IPS-18a (cell line): ENCODE measurements around the gene UBAC2.

Experiments used
- H3K27ac ChIP-seq: one replicate; pipeline ENCODE4 v1.5.1; 2013; ENCODE audit warnings: low read length
- H3K27me3 ChIP-seq: one replicate; pipeline ENCODE4 v1.6.1; 2013; ENCODE audit warnings: mild to moderate bottlenecking, low read length; ENCODE audit not compliant: control insufficient read depth, insufficient read depth
- H3K36me3 ChIP-seq: one replicate; pipeline ENCODE4 v1.6.1; 2013; ENCODE audit warnings: low read depth, low read length; ENCODE audit not compliant: control insufficient read depth
- H3K4me1 ChIP-seq: one replicate; pipeline ENCODE4 v1.6.1; 2013; ENCODE audit warnings: low read depth, low read length; ENCODE audit not compliant: control insufficient read depth
- H3K4me3 ChIP-seq: one replicate; pipeline ENCODE4 v1.5.1; 2013; ENCODE audit warnings: low read length
- H3K9ac ChIP-seq: one replicate; pipeline ENCODE4 v1.6.1; 2013; ENCODE audit warnings: mild to moderate bottlenecking, low read length, moderate library complexity
- H3K9me3 ChIP-seq: one replicate; pipeline ENCODE4 v1.6.1; 2013; ENCODE audit warnings: low read depth, low read length; ENCODE audit not compliant: control insufficient read depth

UBAC2 gene

GRCh38 chr13:99191336-99191899, 9.2 kb upstream of the UBAC2 start:
- no peaks in the 10 kb centered on the region for H3K9me3 ChIP-seq
- no peaks in the 10 kb centered on the region for H3K36me3 ChIP-seq
- peaks cover 6% of the 10 kb centered on the region for H3K27me3 ChIP-seq
- no peaks in the 10 kb centered on the region for H3K4me1 ChIP-seq
- no peak overlapping the region for H3K9ac ChIP-seq
- H3K4me3 ChIP-seq, result no peak overlapping the region
- H3K27ac ChIP-seq, result no peak overlapping the region

- Histone ChIP-seq H3K9me3 (no peaks in the 10 kb centered on the region), H3K4me3 (no peak overlapping the region), H3K9ac (no peak overlapping the region), H3K36me3 (no peaks in the 10 kb centered on the region), H3K27me3 (peaks cover 5% of the 10 kb centered on the region), H3K4me1 (no peaks in the 10 kb centered on the region), H3K27ac (no peak overlapping the region)
These were observed 8.7 kb upstream of the UBAC2 start for GRCh38 chr13:99191900-99192399.

GRCh38 chr13:99192480-99192879, 8.2 kb upstream of the UBAC2 start:
- no peaks in the 10 kb centered on the region for H3K27me3 ChIP-seq

GRCh38 chr13:99193152-99193551, 7.5 kb upstream of the UBAC2 start:
- no peak overlapping the region for H3K9ac ChIP-seq
- no peaks in the 10 kb centered on the region for H3K27me3 ChIP-seq
- H3K36me3 ChIP-seq, result no peaks in the 10 kb centered on the region
- H3K4me3 ChIP-seq, result no peak overlapping the region
- no peaks in the 10 kb centered on the region for H3K9me3 ChIP-seq
- H3K27ac ChIP-seq, result no peak overlapping the region
- no peaks in the 10 kb centered on the region for H3K4me1 ChIP-seq

More at GRCh38 chr13:99192480-99192879, 8.2 kb upstream of the UBAC2 start:
- H3K9ac ChIP-seq, result no peak overlapping the region
- no peaks in the 10 kb centered on the region for H3K4me1 ChIP-seq
- no peaks in the 10 kb centered on the region for H3K36me3 ChIP-seq
- H3K27ac ChIP-seq, result no peak overlapping the region
- H3K4me3 ChIP-seq, result no peak overlapping the region
- H3K9me3 ChIP-seq, result no peaks in the 10 kb centered on the region

GRCh38 chr13:99196466-99197116, 4.1 kb upstream of the UBAC2 start:
- no peak overlapping the region for H3K4me3 ChIP-seq
- no peaks in the 10 kb centered on the region for H3K36me3 ChIP-seq
- H3K4me1 ChIP-seq, result no peaks in the 10 kb centered on the region
- no peaks in the 10 kb centered on the region for H3K27me3 ChIP-seq
- no peaks in the 10 kb centered on the region for H3K9me3 ChIP-seq
- H3K9ac ChIP-seq, result no peak overlapping the region
- no peak overlapping the region for H3K27ac ChIP-seq

- no peaks in the 10 kb centered on the region for H3K9me3 ChIP-seq
- no peak overlapping the region for H3K9ac ChIP-seq
- H3K27ac ChIP-seq, result no peak overlapping the region
- H3K27me3 ChIP-seq, result no peaks in the 10 kb centered on the region
- H3K4me1 ChIP-seq, result peaks cover 3% of the 10 kb centered on the region
- no peaks in the 10 kb centered on the region for H3K36me3 ChIP-seq
- no peak overlapping the region for H3K4me3 ChIP-seq
These were observed 3.5 kb upstream of the UBAC2 start for GRCh38 chr13:99197117-99197651.

- Histone ChIP-seq H3K9ac (peak overlapping the region; percentile 99), H3K4me1 (peaks cover 3% of the 10 kb centered on the region), H3K27me3 (no peaks in the 10 kb centered on the region), H3K36me3 (no peaks in the 10 kb centered on the region), H3K9me3 (no peaks in the 10 kb centered on the region), H3K4me3 (peak overlapping the region; percentile 96), H3K27ac (peak overlapping the region; percentile 93)
These were observed 868 bp upstream of the UBAC2 start for GRCh38 chr13:99199541-99200431.

- peaks cover 3% of the 10 kb centered on the region for H3K4me1 ChIP-seq
- H3K9me3 ChIP-seq, result no peaks in the 10 kb centered on the region
- H3K9ac ChIP-seq, result no peak overlapping the region
- H3K4me3 ChIP-seq, result no peak overlapping the region
- H3K27ac ChIP-seq, result no peak overlapping the region
- H3K36me3 ChIP-seq, result peaks cover 4% of the 10 kb centered on the region
- H3K27me3 ChIP-seq, result no peaks in the 10 kb centered on the region
These were observed 3.2 kb downstream of the UBAC2 start for GRCh38 chr13:99203601-99204579.

GRCh38 chr13:99205621-99206220, 5.1 kb downstream of the UBAC2 start:
- no peaks in the 10 kb centered on the region for H3K9me3 ChIP-seq
- no peak overlapping the region for H3K9ac ChIP-seq
- H3K27me3 ChIP-seq, result no peaks in the 10 kb centered on the region
- H3K4me3 ChIP-seq, result no peak overlapping the region
- H3K36me3 ChIP-seq, result peaks cover 4% of the 10 kb centered on the region
- H3K4me1 ChIP-seq, result peaks cover 3% of the 10 kb centered on the region
- H3K27ac ChIP-seq, result no peak overlapping the region

GRCh38 chr13:99206226-99206625, 5.6 kb downstream of the UBAC2 start:
- peaks cover 3% of the 10 kb centered on the region for H3K4me1 ChIP-seq

More at GRCh38 chr13:99206226-99206625, 5.6 kb downstream of the UBAC2 start:
- H3K27ac ChIP-seq, result no peak overlapping the region
- H3K9ac ChIP-seq, result no peak overlapping the region
- no peak overlapping the region for H3K4me3 ChIP-seq
- no peaks in the 10 kb centered on the region for H3K9me3 ChIP-seq
- H3K36me3 ChIP-seq, result peaks cover 4% of the 10 kb centered on the region
- no peaks in the 10 kb centered on the region for H3K27me3 ChIP-seq
